Femur (tissue), 1 donor: ENCODE measurements around the gene MTARC2.

ENCODE experiments used
- DNase-seq: peaks from one replicate; pipeline ENCODE4 v3.0.0-alpha.2; 2017

The MTARC2 gene

GRCh38 chr1:220770245-220770913 lies 22.3 kb downstream of the MTARC2 start:
- no peak for DNase-seq

GRCh38 chr1:220772846-220773245 lies 24.7 kb downstream of the MTARC2 start:
- DNase-seq = no peak

GRCh38 chr1:220775240-220775853 lies 27.2 kb downstream of the MTARC2 start:
- no peak for DNase-seq

- DNase-seq = no peak
These were observed 28.1 kb downstream of the MTARC2 start for GRCh38 chr1:220776254-220776653.

GRCh38 chr1:220776720-220777326 lies 28.7 kb downstream of the MTARC2 start:
- peak; percentile 84 for DNase-seq

- DNase-seq = no peak
These were observed 35.3 kb downstream of the MTARC2 start for GRCh38 chr1:220783453-220783852.

- DNase-seq = no peak
These were observed 36.6 kb downstream of the MTARC2 start for GRCh38 chr1:220784751-220785150.

GRCh38 chr1:220785166-220786056 lies 37.3 kb downstream of the MTARC2 start:
- no peak for DNase-seq

GRCh38 chr1:220786057-220786336 lies 37.9 kb downstream of the MTARC2 start:
- no peak for DNase-seq

GRCh38 chr1:220786337-220787068 lies 38.4 kb downstream of the MTARC2 start, which contains the start of gene MTARC1:
TSS of gene MTARC1 (plus strand) at chr1:220786913. CDS start at chr1:220786945, 32 bp downstream.
- DNase-seq = peak; percentile 71

- no peak for DNase-seq
These were observed 39.0 kb downstream of the MTARC2 start for GRCh38 chr1:220787069-220787619.

- DNase-seq = no peak
These were observed 40.8 kb downstream of the MTARC2 start for GRCh38 chr1:220788900-220789299.

- no peak for DNase-seq
These were observed 41.5 kb downstream of the MTARC2 start for GRCh38 chr1:220789532-220790147.

GRCh38 chr1:220791285-220791684 lies 43.2 kb downstream of the MTARC2 start:
- DNase-seq = no peak

GRCh38 chr1:220791956-220792355 lies 43.8 kb downstream of the MTARC2 start:
- DNase-seq = no peak

- DNase-seq = no peak
These were observed 48.4 kb downstream of the MTARC2 start for GRCh38 chr1:220796530-220796929.

- no peak for DNase-seq
These were observed 48.9 kb downstream of the MTARC2 start for GRCh38 chr1:220797044-220797443.

GRCh38 chr1:220797553-220797952 lies 49.4 kb downstream of the MTARC2 start:
- DNase-seq = no peak

- DNase-seq = no peak
These were observed 50.2 kb downstream of the MTARC2 start for GRCh38 chr1:220798338-220798737.

- DNase-seq = no peak
These were observed 52.1 kb downstream of the MTARC2 start for GRCh38 chr1:220800262-220800661.

- no peak for DNase-seq
These were observed 55.5 kb downstream of the MTARC2 start for GRCh38 chr1:220803401-220804201.
